HepG2 (cell line): Measurements from ENCODE around the gene NAPG. TPM values are rescaled to one million over a fixed set of nuclear protein-coding genes. Genes with fewer than 3 reads are reported as not detected.
A peak's percentile ranks its signal among the peaks of the same experiment; 100 is the strongest.

ENCODE experiments used
- ATAC-seq: fragments of 200-7000 bp; cut with Tn5 transposase; 3 replicates; pipeline ENCODE4 v1.9.1; 2020; ENCODE audit warnings: mild to moderate bottlenecking, moderate library complexity
- BruUV-seq: library from RNA; stranded (reverse); fragments of 400-500 nt; replicated peaks from 2 replicates; lab custom pipeline; 2021; lab: Mats Ljungman, UMichigan
- CTCF ChIA-PET: fragments of 300-600 bp; formaldehyde crosslinking; extraction: SDS; loops from one replicate; lab custom pipeline; 2021; ENCODE audit warnings: low total read pairs, inconsistent platforms, low intra/inter-chr PET ratio; lab: Yijun Ruan, JAX
- POLR2A ChIA-PET: fragments of 350-600 bp; sonication (Branson Sonifier 250); formaldehyde crosslinking; loops from one replicate; lab custom pipeline; 2020; ENCODE audit warnings: antibody characterized with exemption, inconsistent platforms; lab: Yijun Ruan, JAX
- DNase-seq: peaks from one replicate; pipeline ENCODE4 v3.0.0-alpha.2; 2015; ENCODE audit warnings: low spot score
- FAIRE-seq: peaks from 3 replicates; lab custom pipeline; 2011; peaks lifted over from hg19 to GRCh38; lab: Jason Lieb, UNC
- H2AFZ ChIP-seq: one replicate; pipeline ENCODE4 v1.6.1; 2011; ENCODE audit warnings: low read length, inconsistent platforms
- H3K27ac ChIP-seq: fragments of 300-600 bp; 3 replicates; pipeline ENCODE4 v1.8.0; 2011; ENCODE audit warnings: mixed run types, mild to moderate bottlenecking, mixed read lengths, low read length, inconsistent platforms; ENCODE audit not compliant: insufficient read depth; ENCODE audit errors: extremely low read length
- H3K27me3 ChIP-seq, 2 experiments: fragments of 200-600 bp in 1 of 2; 2 replicates in 1 of 2; 3 replicates in 1 of 2; pipeline versions ENCODE4 v1.6.0 to v1.8.0; 2011; ENCODE audit warnings: low read length in 2 of 2, mild to moderate bottlenecking in 2 of 2, moderate library complexity in 2 of 2, inconsistent platforms in 1 of 2; ENCODE audit not compliant: insufficient read depth in 2 of 2, control insufficient read depth in 1 of 2
- H3K36me3 ChIP-seq, 2 experiments: fragments of 200-600 bp in 1 of 2; replicated peaks in 1 of 2; 2 replicates in 1 of 2; 3 replicates in 1 of 2; pipeline versions ENCODE4 v1.5.1 to v1.8.0; 2011; ENCODE audit warnings: low read length in 2 of 2, inconsistent platforms in 1 of 2; ENCODE audit not compliant: insufficient read depth in 2 of 2, control insufficient read depth in 1 of 2
- H3K4me1 ChIP-seq: 2 replicates; pipeline ENCODE4 v1.5.1; 2012; ENCODE audit warnings: low read length, inconsistent platforms; ENCODE audit not compliant: insufficient read depth
- H3K4me2 ChIP-seq: 2 replicates; pipeline ENCODE4 v1.6.0; 2011; ENCODE audit warnings: low read depth, low read length, inconsistent platforms
- H3K4me3 ChIP-seq, 3 experiments: fragments of 200-600 bp in 1 of 3; sonication (generic), shearing (Covaris generic) in 1 of 3; replicated peaks in 1 of 3; 2 replicates each; pipeline ENCODE4 v1.5.1; 2011 to 2016; ENCODE audit warnings: low read length in 3 of 3, inconsistent platforms in 2 of 3, low read depth in 2 of 3, mild to moderate bottlenecking in 2 of 3, control low read depth in 1 of 3, mixed read lengths in 1 of 3; ENCODE audit not compliant: insufficient read depth in 1 of 3
- H3K79me2 ChIP-seq: one replicate; pipeline ENCODE4 v1.6.1; 2011; ENCODE audit warnings: low read length, inconsistent platforms; ENCODE audit not compliant: insufficient read depth
- H3K9ac ChIP-seq: 2 replicates; pipeline ENCODE4 v1.6.0; 2011; ENCODE audit warnings: mild to moderate bottlenecking, low read depth, low read length, inconsistent platforms; ENCODE audit not compliant: insufficient read depth
- H3K9me3 ChIP-seq: 2 replicates; pipeline ENCODE4 v1.5.1; 2012; ENCODE audit warnings: mild to moderate bottlenecking, low read length
- H4K20me1 ChIP-seq: 2 replicates; pipeline ENCODE4 v1.6.0; 2011; ENCODE audit warnings: inconsistent platforms, mild to moderate bottlenecking, low read length, moderate library complexity; ENCODE audit not compliant: insufficient read depth
- CENPT ChIP-seq: sonication (generic); formaldehyde crosslinking; IDR thresholded peaks from 2 replicates; pipeline ENCODE4 v1.8.0; 2022; ENCODE audit warnings: low read depth, mild to moderate bottlenecking, moderate library complexity, missing genetic modification reagents
- CREB1 ChIP-seq, 2 experiments: fragments of 450-650 bp in 1 of 2; IDR thresholded peaks; 2 replicates each; pipeline ENCODE4 v1.6.1; 2016 to 2017; ENCODE audit warnings: control low read depth in 1 of 2, mild to moderate bottlenecking in 1 of 2, missing compliant biosample characterization in 1 of 2, missing genetic modification characterization in 1 of 2
- GATAD2A ChIP-seq: IDR thresholded peaks from 2 replicates; pipeline ENCODE4 v1.6.1; 2016
- KLF16 ChIP-seq, 2 experiments: sonication (generic) in 1 of 2; formaldehyde crosslinking in 1 of 2; IDR thresholded peaks; 2 replicates each; pipeline versions ENCODE4 v1.6.1 to v1.8.0; 2016 to 2023; ENCODE audit warnings: missing genetic modification reagents in 2 of 2, missing compliant biosample characterization in 1 of 2
- SNAPC2 ChIP-seq: sonication (generic); formaldehyde crosslinking; IDR thresholded peaks from 2 replicates; pipeline ENCODE4 v1.8.1; 2022; ENCODE audit warnings: mild to moderate bottlenecking, missing genetic modification reagents
- SRF ChIP-seq: IDR thresholded peaks from 2 replicates; pipeline ENCODE4 v1.6.1; 2011; ENCODE audit warnings: mild to moderate bottlenecking, low read depth, low read length, moderate library complexity
- SRSF4 ChIP-seq: fragments of 200-400 bp; formaldehyde crosslinking; IDR thresholded peaks from one replicate; pipeline ENCODE4 v1.6.1; 2018; ENCODE audit warnings: mild to moderate bottlenecking, low read depth, low read length, moderate library complexity; ENCODE audit not compliant: poor library complexity, severe bottlenecking
- TCF7 ChIP-seq: sonication (generic); IDR thresholded peaks from 2 replicates; pipeline ENCODE4 v1.6.1; 2016; ENCODE audit warnings: antibody characterized with exemption, low read depth
- WGBS: methylation state at CpG from one replicate; pipeline ENCODE4 v1.1.6; 2017; ENCODE audit warnings: low lambda C conversion rate; 5-methylcytosine and 5-hydroxymethylcytosine counted together
- in situ Hi-C: cut with HindIII; loops from 2 replicates; pipeline ENCODE4 v1.10.0; 2017; ENCODE audit warnings: low pct_unique_long_range_greater_than_20kb; ENCODE audit not compliant: extremely low pct_ligation_motif_present
- intact Hi-C: fragments of 100-400 bp; cut with micrococcal nuclease; formaldehyde crosslinking; loops from one replicate; pipeline ENCODE4 v1.10.0; 2022; ENCODE audit not compliant: unreplicated experiment
- polyA plus RNA-seq, 8 experiments: library from polyadenylated mRNA; depleted of rRNA in 3 of 8; stranded (reverse) in 7 of 8; unstranded in 1 of 8; fragments of >200 nt; fragmentation: Illumina TruSeq in 4 of 8; extraction: Trizol in 4 of 8; gene quantifications; 2 replicates each; pipeline versions ENCODE4 v1.2.1 to v1.2.3, GENCODE V29; 2011 to 2016; ENCODE audit warnings: low read depth in 4 of 8, missing spikeins in 1 of 8, mixed read lengths in 1 of 8; ENCODE audit not compliant: insufficient read depth in 1 of 8
- total RNA-seq, 5 experiments: library from RNA; depleted of rRNA; stranded (reverse); fragments of >200 nt; fragmentation: Illumina TruSeq; extraction: Trizol; gene quantifications; 2 replicates each; pipeline ENCODE4 v1.2.3, GENCODE V29; 2016; ENCODE audit warnings: low read depth in 1 of 5
- TF ChIP-seq, protein P1 (sequence below): sonication (generic); formaldehyde crosslinking; IDR thresholded peaks from 2 replicates; pipeline ENCODE4 v1.5.1; 2020; ENCODE audit warnings: mild to moderate bottlenecking, missing genetic modification reagents, moderate library complexity
- TF ChIP-seq, protein P2 (sequence below): IDR thresholded peaks from 2 replicates; pipeline ENCODE4 v1.4.0; 2020; ENCODE audit warnings: mild to moderate bottlenecking, missing genetic modification reagents
- TF ChIP-seq, protein P3 (sequence below): sonication (generic); formaldehyde crosslinking; IDR thresholded peaks from 2 replicates; pipeline ENCODE4 v1.5.1; 2020; ENCODE audit warnings: mild to moderate bottlenecking, missing genetic modification reagents, moderate library complexity

NAPG gene
- total and polyA plus RNA-seq, 2 of the 13 experiments (the other 11 are each of a cell fraction or from before 2014, with no cell fraction given) = 19.8 to 34.4 TPM

DNA sequence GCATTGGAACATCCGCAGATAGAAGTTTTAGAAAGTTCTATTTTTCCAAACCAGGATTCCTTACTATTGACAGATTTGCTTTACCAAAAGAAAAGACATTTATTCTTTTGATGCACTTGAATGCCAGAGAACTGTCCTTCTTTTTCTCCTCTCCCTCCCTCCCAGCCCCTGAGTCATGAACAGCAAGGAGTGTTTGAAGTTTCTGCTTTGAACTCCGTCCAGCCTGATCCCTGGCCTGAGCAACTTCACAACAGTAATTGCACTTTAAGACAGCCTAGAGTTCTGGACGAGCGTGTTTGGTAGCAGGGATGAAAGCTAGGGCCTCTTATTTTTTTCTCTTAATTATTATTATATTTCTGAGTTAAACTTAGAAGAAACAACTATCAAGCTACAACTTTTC, 37.8 kb upstream of the NAPG start (continued):
- TF ChIP-seq, protein P1, sequence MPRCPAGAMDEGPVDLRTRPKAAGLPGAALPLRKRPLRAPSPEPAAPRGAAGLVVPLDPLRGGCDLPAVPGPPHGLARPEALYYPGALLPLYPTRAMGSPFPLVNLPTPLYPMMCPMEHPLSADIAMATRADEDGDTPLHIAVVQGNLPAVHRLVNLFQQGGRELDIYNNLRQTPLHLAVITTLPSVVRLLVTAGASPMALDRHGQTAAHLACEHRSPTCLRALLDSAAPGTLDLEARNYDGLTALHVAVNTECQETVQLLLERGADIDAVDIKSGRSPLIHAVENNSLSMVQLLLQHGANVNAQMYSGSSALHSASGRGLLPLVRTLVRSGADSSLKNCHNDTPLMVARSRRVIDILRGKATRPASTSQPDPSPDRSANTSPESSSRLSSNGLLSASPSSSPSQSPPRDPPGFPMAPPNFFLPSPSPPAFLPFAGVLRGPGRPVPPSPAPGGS (CRISPR knock-in tag) = no peak
- no peak for TF ChIP-seq SRSF4

DNA sequence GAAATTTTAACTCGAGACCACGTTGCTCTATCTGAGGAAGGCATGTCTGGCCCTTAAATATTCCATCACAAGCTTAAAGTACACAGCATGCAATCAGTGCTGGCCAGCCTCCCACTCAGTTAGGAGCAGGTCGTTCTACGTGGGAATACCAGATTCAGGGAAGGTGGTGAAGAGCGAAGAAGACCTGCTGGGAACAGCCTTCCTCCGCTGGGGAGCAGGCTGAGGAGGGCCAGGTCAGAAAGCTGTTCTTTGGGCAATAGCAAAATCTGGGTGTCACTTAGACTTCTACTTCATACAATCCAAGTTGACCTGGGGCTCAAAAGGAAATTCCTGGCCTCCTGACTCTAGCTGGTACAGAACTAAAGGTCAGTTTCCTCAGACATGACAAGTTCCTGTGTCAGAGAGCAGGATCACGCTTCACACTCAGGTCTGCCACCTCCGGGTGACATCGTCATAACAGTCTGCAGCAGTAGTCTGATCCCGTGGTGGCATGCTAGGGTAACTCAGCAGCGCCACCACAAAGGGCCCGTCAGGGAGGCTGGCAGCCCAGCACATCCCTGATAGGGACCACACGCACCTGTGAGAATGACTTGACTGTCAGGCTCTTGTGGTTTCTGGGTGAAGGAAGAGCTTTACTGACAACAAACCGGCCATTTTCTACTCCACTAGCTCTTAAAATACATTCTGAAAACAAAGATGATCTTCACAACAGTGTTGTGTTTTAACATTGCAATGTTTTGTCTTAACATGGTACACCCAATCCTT, 35.2 kb upstream of the NAPG start:
- H3K9me3 ChIP-seq = no peaks in the 10 kb centered on the region
- in situ Hi-C loops = no loop called here
- H3K9ac ChIP-seq = no peak overlapping the region
- CTCF ChIA-PET = interaction anchor here (1.3 kb wide), 1 partner anchor 519 kb away, joined by 5 read pairs; no protein-coding TSS in a partner anchor
- intact Hi-C loops = no loop called here
- 0 out of 2 replicates have a peak overlapping the region, but pooled peaks have one; percentile 6 for H3K4me2 ChIP-seq
- H3K27me3 ChIP-seq = no peaks in the 10 kb centered on the region
- no peaks in the 10 kb centered on the region for H3K79me2 ChIP-seq
- H4K20me1 ChIP-seq = no peaks in the 10 kb centered on the region
- H3K36me3 ChIP-seq = no peaks in the 10 kb centered on the region
- no peak overlapping the region for H3K4me3 ChIP-seq
- no peak overlapping the region for H2AFZ ChIP-seq
- peaks cover 6% of the 10 kb centered on the region for H3K4me1 ChIP-seq
- DNase-seq (peak; percentile 77), FAIRE-seq (peak; percentile 86), ATAC-seq (peak; percentile 100)
- POLR2A ChIA-PET = no interaction called here
- no peak overlapping the region for H3K27ac ChIP-seq
- WGBS = 44% methylated on average over 12 of the region's 14 CpGs
- BruUV-seq = no TSS peak
- TF ChIP-seq, protein P2, sequence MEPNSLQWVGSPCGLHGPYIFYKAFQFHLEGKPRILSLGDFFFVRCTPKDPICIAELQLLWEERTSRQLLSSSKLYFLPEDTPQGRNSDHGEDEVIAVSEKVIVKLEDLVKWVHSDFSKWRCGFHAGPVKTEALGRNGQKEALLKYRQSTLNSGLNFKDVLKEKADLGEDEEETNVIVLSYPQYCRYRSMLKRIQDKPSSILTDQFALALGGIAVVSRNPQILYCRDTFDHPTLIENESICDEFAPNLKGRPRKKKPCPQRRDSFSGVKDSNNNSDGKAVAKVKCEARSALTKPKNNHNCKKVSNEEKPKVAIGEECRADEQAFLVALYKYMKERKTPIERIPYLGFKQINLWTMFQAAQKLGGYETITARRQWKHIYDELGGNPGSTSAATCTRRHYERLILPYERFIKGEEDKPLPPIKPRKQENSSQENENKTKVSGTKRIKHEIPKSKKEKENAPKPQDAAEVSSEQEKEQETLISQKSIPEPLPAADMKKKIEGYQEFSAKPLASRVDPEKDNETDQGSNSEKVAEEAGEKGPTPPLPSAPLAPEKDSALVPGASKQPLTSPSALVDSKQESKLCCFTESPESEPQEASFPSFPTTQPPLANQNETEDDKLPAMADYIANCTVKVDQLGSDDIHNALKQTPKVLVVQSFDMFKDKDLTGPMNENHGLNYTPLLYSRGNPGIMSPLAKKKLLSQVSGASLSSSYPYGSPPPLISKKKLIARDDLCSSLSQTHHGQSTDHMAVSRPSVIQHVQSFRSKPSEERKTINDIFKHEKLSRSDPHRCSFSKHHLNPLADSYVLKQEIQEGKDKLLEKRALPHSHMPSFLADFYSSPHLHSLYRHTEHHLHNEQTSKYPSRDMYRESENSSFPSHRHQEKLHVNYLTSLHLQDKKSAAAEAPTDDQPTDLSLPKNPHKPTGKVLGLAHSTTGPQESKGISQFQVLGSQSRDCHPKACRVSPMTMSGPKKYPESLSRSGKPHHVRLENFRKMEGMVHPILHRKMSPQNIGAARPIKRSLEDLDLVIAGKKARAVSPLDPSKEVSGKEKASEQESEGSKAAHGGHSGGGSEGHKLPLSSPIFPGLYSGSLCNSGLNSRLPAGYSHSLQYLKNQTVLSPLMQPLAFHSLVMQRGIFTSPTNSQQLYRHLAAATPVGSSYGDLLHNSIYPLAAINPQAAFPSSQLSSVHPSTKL = peak; percentile 64; the same call in 1 of the 2 replicates
- TF ChIP-seq GATAD2A (CRISPR knock-in tag) = 0 out of 2 replicates have a peak, but pooled peaks have one; percentile 34
- TF ChIP-seq SNAPC2 (CRISPR knock-in tag) = no peak
- TF ChIP-seq, protein P3, sequence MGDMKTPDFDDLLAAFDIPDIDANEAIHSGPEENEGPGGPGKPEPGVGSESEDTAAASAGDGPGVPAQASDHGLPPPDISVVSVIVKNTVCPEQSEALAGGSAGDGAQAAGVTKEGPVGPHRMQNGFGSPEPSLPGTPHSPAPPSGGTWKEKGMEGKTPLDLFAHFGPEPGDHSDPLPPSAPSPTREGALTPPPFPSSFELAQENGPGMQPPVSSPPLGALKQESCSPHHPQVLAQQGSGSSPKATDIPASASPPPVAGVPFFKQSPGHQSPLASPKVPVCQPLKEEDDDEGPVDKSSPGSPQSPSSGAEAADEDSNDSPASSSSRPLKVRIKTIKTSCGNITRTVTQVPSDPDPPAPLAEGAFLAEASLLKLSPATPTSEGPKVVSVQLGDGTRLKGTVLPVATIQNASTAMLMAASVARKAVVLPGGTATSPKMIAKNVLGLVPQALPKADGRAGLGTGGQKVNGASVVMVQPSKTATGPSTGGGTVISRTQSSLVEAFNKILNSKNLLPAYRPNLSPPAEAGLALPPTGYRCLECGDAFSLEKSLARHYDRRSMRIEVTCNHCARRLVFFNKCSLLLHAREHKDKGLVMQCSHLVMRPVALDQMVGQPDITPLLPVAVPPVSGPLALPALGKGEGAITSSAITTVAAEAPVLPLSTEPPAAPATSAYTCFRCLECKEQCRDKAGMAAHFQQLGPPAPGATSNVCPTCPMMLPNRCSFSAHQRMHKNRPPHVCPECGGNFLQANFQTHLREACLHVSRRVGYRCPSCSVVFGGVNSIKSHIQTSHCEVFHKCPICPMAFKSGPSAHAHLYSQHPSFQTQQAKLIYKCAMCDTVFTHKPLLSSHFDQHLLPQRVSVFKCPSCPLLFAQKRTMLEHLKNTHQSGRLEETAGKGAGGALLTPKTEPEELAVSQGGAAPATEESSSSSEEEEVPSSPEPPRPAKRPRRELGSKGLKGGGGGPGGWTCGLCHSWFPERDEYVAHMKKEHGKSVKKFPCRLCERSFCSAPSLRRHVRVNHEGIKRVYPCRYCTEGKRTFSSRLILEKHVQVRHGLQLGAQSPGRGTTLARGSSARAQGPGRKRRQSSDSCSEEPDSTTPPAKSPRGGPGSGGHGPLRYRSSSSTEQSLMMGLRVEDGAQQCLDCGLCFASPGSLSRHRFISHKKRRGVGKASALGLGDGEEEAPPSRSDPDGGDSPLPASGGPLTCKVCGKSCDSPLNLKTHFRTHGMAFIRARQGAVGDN = peak; percentile 51
- TF ChIP-seq CREB1 (IDR thresholded peaks at IDR 0.05) = peak; percentile 72
- TF ChIP-seq CREB1 (CRISPR knock-in tag; IDR thresholded peaks at IDR 0.05) = no peak
- no peak for TF ChIP-seq SRF
- TF ChIP-seq TCF7 = no peak
- no peak for TF ChIP-seq CENPT
- TF ChIP-seq KLF16 (CRISPR knock-in tag; IDR thresholded peaks at IDR 0.05) = no peak
